Measurements from ENCODE around the gene COL28A1.

DNA sequence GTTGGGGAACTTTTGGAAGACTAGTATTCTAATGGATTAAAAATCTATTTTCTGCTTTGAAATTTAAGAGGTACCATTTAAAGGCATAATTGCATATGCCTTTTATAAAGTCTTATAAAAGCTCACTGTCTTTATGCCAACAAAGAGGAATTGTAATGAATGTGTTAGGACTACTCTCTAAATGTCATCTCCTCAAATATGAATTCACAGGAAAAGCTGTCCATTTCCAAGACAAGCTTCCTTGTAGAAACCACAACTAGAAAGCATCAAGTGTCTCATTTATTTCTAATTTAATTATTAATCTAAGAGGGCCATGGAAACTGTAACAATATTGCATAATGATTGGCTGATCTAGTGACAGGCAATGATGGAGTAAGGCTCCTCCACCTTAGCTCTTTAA lies 130.2 kb downstream of the COL28A1 start:
- TF ChIP-seq POLR2A (IDR thresholded peaks at IDR 0.05; ENCODE audit: low read length) (no peak), GATA1 (IDR thresholded peaks at IDR 0.05; ENCODE audit: low read depth, low read length) (no peak)

Measured in erythroblast (primary cell).